GM12878 (cell line): Measurements from ENCODE around the gene MRPL12. TPM values are rescaled to one million over a fixed set of nuclear protein-coding genes. Genes with fewer than 3 reads are reported as not detected.

Experiments used
- ATAC-seq: fragments of 200-7000 bp; cut with Tn5 transposase; 3 replicates; pipeline ENCODE4 v1.9.1; 2020; ENCODE audit warnings: mild to moderate bottlenecking, moderate library complexity
- BruUV-seq: library from RNA; stranded (reverse); fragments of 400-500 nt; replicated peaks from 2 replicates; lab custom pipeline; 2021; lab: Mats Ljungman, UMichigan
- CTCF ChIA-PET: fragments of 300-600 bp; sonication (Branson Sonifier 250); formaldehyde crosslinking; extraction: SDS; loops from one replicate; lab custom pipeline; 2021; ENCODE audit warnings: inconsistent platforms; lab: Yijun Ruan, JAX
- POLR2A ChIA-PET: fragments of 350-600 bp; formaldehyde crosslinking; extraction: SDS; loops from one replicate; lab custom pipeline; 2021; ENCODE audit warnings: inconsistent platforms; lab: Charles Lee
- RAD21 ChIA-PET: fragments of 300-600 bp; sonication (Branson Sonifier 250); formaldehyde crosslinking; loops from one replicate; lab custom pipeline; 2023; ENCODE audit warnings: antibody characterized with exemption; ENCODE audit not compliant: unreplicated experiment; lab: Charles Lee
- SMC1A ChIA-PET: fragments of 300-600 bp; sonication (Branson Sonifier 250); formaldehyde crosslinking; loops from one replicate; lab custom pipeline; 2023; ENCODE audit not compliant: unreplicated experiment, uncharacterized antibody; lab: Charles Lee
- DNase-seq: peaks from one replicate; pipeline ENCODE4 v3.0.0-alpha.2; 2011; ENCODE audit warnings: low read depth, low spot score
- FAIRE-seq: peaks from 3 replicates; lab custom pipeline; 2011; peaks lifted over from hg19 to GRCh38; lab: Jason Lieb, UNC
- H2AFZ ChIP-seq: 2 replicates; pipeline ENCODE4 v1.6.0; 2011; ENCODE audit warnings: low read depth, low read length, control low read depth; ENCODE audit not compliant: control insufficient read depth
- H3K27ac ChIP-seq: 2 replicates; pipeline ENCODE4 v1.5.1; 2011; ENCODE audit warnings: control low read depth; ENCODE audit not compliant: control insufficient read depth, insufficient read depth
- H3K27me3 ChIP-seq, 2 experiments: replicated peaks in 1 of 2; 2 replicates each; pipeline versions ENCODE4 v1.6.0 to v1.6.1; 2011; ENCODE audit warnings: low read length in 1 of 2; ENCODE audit not compliant: control insufficient read depth in 2 of 2, insufficient read depth in 2 of 2
- H3K36me3 ChIP-seq, 2 experiments: 2 replicates each; pipeline ENCODE4 v1.5.1; 2011; ENCODE audit warnings: low read length in 1 of 2; ENCODE audit not compliant: control insufficient read depth in 2 of 2, insufficient read depth in 2 of 2
- H3K4me1 ChIP-seq: 2 replicates; pipeline ENCODE4 v1.6.1; 2011; ENCODE audit warnings: mild to moderate bottlenecking, low read length, moderate library complexity, mixed read lengths; ENCODE audit not compliant: control insufficient read depth, insufficient read depth
- H3K4me2 ChIP-seq: 2 replicates; pipeline ENCODE4 v1.6.0; 2011; ENCODE audit warnings: control low read depth; ENCODE audit not compliant: control insufficient read depth, insufficient read depth
- H3K4me3 ChIP-seq: fragments of 200-600 bp; sonication (generic); 2 replicates; pipeline ENCODE4 v1.5.1; 2016
- H3K79me2 ChIP-seq: 2 replicates; pipeline ENCODE4 v1.6.0; 2011; ENCODE audit warnings: low read length; ENCODE audit not compliant: control insufficient read depth, insufficient read depth
- H3K9ac ChIP-seq: 2 replicates; pipeline ENCODE4 v1.8.0; 2011; ENCODE audit warnings: low read length, control low read depth, mixed read lengths; ENCODE audit not compliant: control insufficient read depth, insufficient read depth
- H3K9me3 ChIP-seq: replicated peaks from 3 replicates; pipeline ENCODE4 v1.5.1; 2011; ENCODE audit warnings: mild to moderate bottlenecking, low read length; ENCODE audit not compliant: control insufficient read depth, insufficient read depth
- H4K20me1 ChIP-seq: 2 replicates; pipeline ENCODE4 v1.6.0; 2011; ENCODE audit not compliant: control insufficient read depth, insufficient read depth
- CHD1 ChIP-seq: IDR thresholded peaks from 2 replicates; pipeline ENCODE4 v1.6.1; 2012; ENCODE audit warnings: low read depth, low read length, improper control_type of control experiment
- GATAD2B ChIP-seq: fragments of 450-650 bp; conservative IDR thresholded peaks from 2 replicates; pipeline ENCODE4 v1.6.1; 2017; ENCODE audit warnings: low read depth, mild to moderate bottlenecking, moderate library complexity
- MEF2B ChIP-seq: fragments of 450-650 bp; IDR thresholded peaks from 2 replicates; pipeline ENCODE4 v1.6.1; 2018; ENCODE audit warnings: mild to moderate bottlenecking, moderate library complexity; ENCODE audit not compliant: partially characterized antibody, poor library complexity, severe bottlenecking
- NR2F1 ChIP-seq: fragments of 450-650 bp; conservative IDR thresholded peaks from 2 replicates; pipeline ENCODE4 v1.6.1; 2017; ENCODE audit warnings: mild to moderate bottlenecking
- PAX8 ChIP-seq: fragments of 450-650 bp; IDR thresholded peaks from 2 replicates; pipeline ENCODE4 v1.6.1; 2017; ENCODE audit warnings: mild to moderate bottlenecking, moderate library complexity
- POLR2AphosphoS5 ChIP-seq: IDR thresholded peaks from 2 replicates; pipeline ENCODE4 v1.6.1; 2011; ENCODE audit warnings: mild to moderate bottlenecking, low read length, inconsistent platforms
- RELB ChIP-seq: fragments of 450-650 bp; IDR thresholded peaks from 2 replicates; pipeline ENCODE4 v1.6.1; 2017; ENCODE audit warnings: low read depth, mild to moderate bottlenecking, moderate library complexity
- STAT1 ChIP-seq: fragments of 450-650 bp; conservative IDR thresholded peaks from 2 replicates; pipeline ENCODE4 v1.6.1; 2014; ENCODE audit warnings: antibody characterized with exemption, mild to moderate bottlenecking
- TARDBP ChIP-seq: IDR thresholded peaks from 2 replicates; pipeline ENCODE4 v1.6.1; 2016; ENCODE audit warnings: borderline replicate concordance
- TCF12 ChIP-seq: IDR thresholded peaks from 2 replicates; pipeline ENCODE4 v1.6.1; 2011; ENCODE audit warnings: low read depth, mild to moderate bottlenecking, low read length
- ZNF592 ChIP-seq: fragments of 450-650 bp; IDR thresholded peaks from 2 replicates; pipeline ENCODE4 v1.6.1; 2017; ENCODE audit warnings: mild to moderate bottlenecking, moderate library complexity
- WGBS: methylation state at CpG from one replicate; pipeline ENCODE4 v1.1.6; 2016; ENCODE audit warnings: low lambda C conversion rate; ENCODE audit not compliant: insufficient replicate concordance, insufficient coverage; ENCODE audit errors: missing lambda C conversion rate; 5-methylcytosine and 5-hydroxymethylcytosine counted together
- in situ Hi-C: fragments of 300-500 bp; cut with MboI; formaldehyde crosslinking; loops from 9 replicates; pipeline ENCODE4 v1.14.3; 2018; ENCODE audit warnings: mixed read lengths
- intact Hi-C: fragments of 100-400 bp; cut with micrococcal nuclease; formaldehyde crosslinking; loops from one replicate; pipeline ENCODE4 v1.14.2; 2022; ENCODE audit not compliant: unreplicated experiment
- polyA plus RNA-seq, 11 experiments: library from polyadenylated mRNA; depleted of rRNA in 4 of 11; unstranded in 6 of 11; stranded (reverse) in 5 of 11; fragments of >200 nt; fragmentation: Nextera tagmentation in 4 of 11; fragmentation: Illumina TruSeq in 1 of 11; extraction: Ambion mirVana in 4 of 11; extraction: Trizol in 1 of 11; gene quantifications; 1 replicate in 1 of 11; 2 replicates in 10 of 11; pipeline versions ENCODE4 v1.2.1 to v1.2.3, GENCODE V29; 2011 to 2016; ENCODE audit warnings: inconsistent platforms in 2 of 11, missing spikeins in 2 of 11, low read depth in 1 of 11
- total RNA-seq, 4 experiments: library from RNA; depleted of rRNA in 3 of 4; stranded (reverse); fragments of >200 nt in 3 of 4; fragmentation: Illumina TruSeq in 1 of 4; extraction: Trizol in 1 of 4; gene quantifications; 2 replicates each; pipeline versions ENCODE4 v1.2.1 to v1.2.3, GENCODE V29; 2013 to 2021

MRPL12 gene
- total and polyA plus RNA-seq, 10 of the 15 experiments (the other 5 are each of a cell fraction or from before 2014, with no cell fraction given): 1.3 to 269 (median 117) TPM

GRCh38 chr17:81686614-81687013 is 16.6 kb upstream of the MRPL12 start:
- Histone ChIP-seq H3K4me1 (peaks cover 11% of the 10 kb centered on the region), H4K20me1 (peaks cover 8% of the 10 kb centered on the region), H3K9ac (no peak overlapping the region), H3K36me3 (peaks cover 5 to 29% of the 10 kb centered on the region in 2 experiments; a peak in 3 of 4 replicates), H3K27me3 (no peaks in the 10 kb centered on the region), H3K27ac (no peak overlapping the region), H3K4me2 (no peak overlapping the region), H2AFZ (no peak overlapping the region), H3K9me3 (no peaks in the 10 kb centered on the region), H3K79me2 (peaks cover 38% of the 10 kb centered on the region), H3K4me3 (no peak overlapping the region)
- 96% methylated on average over 20 of the region's 20 CpGs for WGBS
- TF ChIP-seq STAT1: no peak
- TF ChIP-seq TARDBP: no peak
- no peak for TF ChIP-seq NR2F1
- TF ChIP-seq PAX8: no peak
- no peak for TF ChIP-seq CHD1
- no peak for TF ChIP-seq RELB
- no peak for TF ChIP-seq POLR2AphosphoS5
- no peak for TF ChIP-seq GATAD2B
- TF ChIP-seq MEF2B: no peak
- TF ChIP-seq TCF12: no peak
- TF ChIP-seq ZNF592: no peak
- CTCF ChIA-PET: no interaction called here
- FAIRE-seq (no peak), DNase-seq (no peak), ATAC-seq (no peak)
- in situ Hi-C loops: no loop called here
- RAD21 ChIA-PET: no interaction called here
- BruUV-seq: no TSS peak
- SMC1A ChIA-PET: no interaction called here
- intact Hi-C loops: no loop called here
- POLR2A ChIA-PET: no interaction called here
